Measurements from ENCODE around the gene CFAP20DC. TPM values are rescaled to one million over a fixed set of nuclear protein-coding genes. Genes with fewer than 3 reads are reported as not detected.
"Not testable (repeated sequence)": the region's sequence is repeated elsewhere in the genome, so short reads cannot be mapped to it uniquely, and the experiment has no call there.

The CFAP20DC gene
- total RNA-seq: 1 to 10 TPM in 1 of 2 donors, under 1 TPM in 1; 0.33 to 1.0 TPM

- WGBS, 2 donors: 4 to 16% methylated on average over 12 to 43 of the region's 60 CpGs
- H3K9me3 ChIP-seq: no peaks in the 10 kb centered on the region
- peak within 1 kb of the TSS; percentile 23 to 42 for H3K4me3 ChIP-seq
- H3K36me3 ChIP-seq (replicated peaks in 1 of 2; ENCODE audit: insufficient read depth in 1 of 2, low read depth in 2 of 2): no peaks in the 10 kb centered on the region
- H3K4me1 ChIP-seq: peaks cover 11% of the 10 kb centered on the region
- ATAC-seq: peak; percentile 99
- TF ChIP-seq POLR2A (IDR thresholded peaks at IDR 0.05) (peak; percentile 77 to 87 (median 85)), CTCF (IDR thresholded peaks at IDR 0.05) (no peak)
- intact Hi-C loops (cut with DNase I): loop anchor here (5.0 kb wide), 1 partner anchor 408 kb away; no protein-coding TSS in a partner anchor
- DNase-seq: peak; percentile 92 to 94 (median 94)
- H3K27ac ChIP-seq: peak within 1 kb of the TSS; percentile 36 to 59 (median 48)
- no peaks in the 10 kb centered on the region for H3K27me3 ChIP-seq
Measured at GRCh38 chr3:59049671-59050331, at the start of gene CFAP20DC. Gene CFAP20DC, minus strand, starts transcription at chr3:59050025. Its CDS starts 394 bp downstream, at chr3:59049631.

GRCh38 chr3:59098516-59098915, 48.7 kb upstream of the CFAP20DC start:
- DNase-seq; H3K9me3 ChIP-seq; H3K27me3 ChIP-seq; ATAC-seq; H3K36me3 ChIP-seq (replicated peaks in 1 of 2; ENCODE audit: insufficient read depth in 1 of 2, low read depth in 2 of 2); intact Hi-C loops (cut with DNase I); H3K4me1 ChIP-seq; H3K4me3 ChIP-seq; H3K27ac ChIP-seq: not testable (repeated sequence)
- WGBS, 2 donors: 75 to 79% methylated on average over 1 of the region's 1 CpG

GRCh38 chr3:59094446-59094845, 44.6 kb upstream of the CFAP20DC start:
- intact Hi-C loops (cut with DNase I): no loop called here
- H3K9me3 ChIP-seq: no peaks in the 10 kb centered on the region
- no peak for TF ChIP-seq CTCF (IDR thresholded peaks at IDR 0.05)
- TF ChIP-seq POLR2A (IDR thresholded peaks at IDR 0.05): no peak
- H3K4me1 ChIP-seq: no peaks in the 10 kb centered on the region
- H3K27me3 ChIP-seq: no peaks in the 10 kb centered on the region
- H3K36me3 ChIP-seq (replicated peaks in 1 of 2; ENCODE audit: insufficient read depth in 1 of 2, low read depth in 2 of 2): no peaks in the 10 kb centered on the region
- WGBS, 2 donors: 89 to 90% methylated on average over 3 of the region's 3 CpGs
- H3K4me3 ChIP-seq: no peak overlapping the region
- no peak overlapping the region for H3K27ac ChIP-seq
- ATAC-seq: no peak
- DNase-seq: no peak

- TF ChIP-seq POLR2A (IDR thresholded peaks at IDR 0.05): no peak
- no peak for TF ChIP-seq CTCF (IDR thresholded peaks at IDR 0.05)
- Histone ChIP-seq H3K36me3 (replicated peaks in 1 of 2; ENCODE audit: insufficient read depth in 1 of 2, low read depth in 2 of 2) (no peaks in the 10 kb centered on the region), H3K27ac (no peak overlapping the region), H3K4me1 (no peaks in the 10 kb centered on the region), H3K27me3 (no peaks in the 10 kb centered on the region), H3K9me3 (no peaks in the 10 kb centered on the region), H3K4me3 (no peak overlapping the region)
- DNase-seq (no peak), ATAC-seq (no peak)
- 82 to 88% methylated on average over 1 of the region's 1 CpG for WGBS, 2 donors
- intact Hi-C loops (cut with DNase I): no loop called here
Measured at GRCh38 chr3:59093521-59093920, 43.7 kb upstream of the CFAP20DC start.

- Histone ChIP-seq H3K4me3 (no peak overlapping the region), H3K27me3 (no peaks in the 10 kb centered on the region), H3K4me1 (no peaks in the 10 kb centered on the region), H3K27ac (no peak overlapping the region), H3K36me3 (replicated peaks in 1 of 2; ENCODE audit: insufficient read depth in 1 of 2, low read depth in 2 of 2) (no peaks in the 10 kb centered on the region), H3K9me3 (no peaks in the 10 kb centered on the region)
- intact Hi-C loops (cut with DNase I): no loop called here
- TF ChIP-seq POLR2A (IDR thresholded peaks at IDR 0.05) (no peak), CTCF (IDR thresholded peaks at IDR 0.05) (no peak)
- ATAC-seq (no peak), DNase-seq (no peak)
- 24 to 33% methylated on average over 1 of the region's 1 CpG for WGBS, 2 donors
Measured at GRCh38 chr3:59088761-59089160, 38.9 kb upstream of the CFAP20DC start.
